H9 (cell line): ENCODE measurements around the gene RAB29. TPM values are rescaled to one million over a fixed set of nuclear protein-coding genes. Genes with fewer than 3 reads are reported as not detected.

Experiments used
- DNase-seq: peaks from one replicate; pipeline ENCODE4 v3.0.0-alpha.2; 2017
- H2AFZ ChIP-seq: one replicate; pipeline ENCODE4 v1.6.1; 2013; ENCODE audit warnings: mild to moderate bottlenecking, low read length, control low read depth, moderate library complexity
- H2AK5ac ChIP-seq: 2 replicates; pipeline ENCODE4 v1.6.1; 2013; ENCODE audit warnings: low read length, control low read depth, mixed read lengths; ENCODE audit not compliant: insufficient read length
- H2BK120ac ChIP-seq: one replicate; pipeline ENCODE4 v1.6.1; 2013; ENCODE audit warnings: low read depth, mild to moderate bottlenecking, low read length, control low read depth, inconsistent platforms; ENCODE audit not compliant: poor library complexity, severe bottlenecking
- H2BK12ac ChIP-seq: 2 replicates; pipeline ENCODE4 v1.6.1; 2013; ENCODE audit warnings: low read length, control low read depth, mixed read lengths, low read depth; ENCODE audit not compliant: insufficient read length
- H2BK15ac ChIP-seq: 2 replicates; pipeline ENCODE4 v1.6.1; 2013; ENCODE audit warnings: low read depth, low read length, control low read depth
- H2BK20ac ChIP-seq: one replicate; pipeline ENCODE4 v1.6.1; 2013; ENCODE audit warnings: low read depth, mild to moderate bottlenecking, low read length, control low read depth, inconsistent platforms; ENCODE audit not compliant: poor library complexity, severe bottlenecking
- H2BK5ac ChIP-seq: 2 replicates; pipeline ENCODE4 v1.6.1; 2013; ENCODE audit warnings: low read length, control low read depth, mixed read lengths; ENCODE audit not compliant: insufficient read length
- H3K14ac ChIP-seq: 2 replicates; pipeline ENCODE4 v1.6.1; 2013; ENCODE audit warnings: low read length, control low read depth; ENCODE audit not compliant: insufficient read depth
- H3K18ac ChIP-seq: 2 replicates; pipeline ENCODE4 v1.6.1; 2013; ENCODE audit warnings: low read depth, mild to moderate bottlenecking, mixed read lengths, low read length, control low read depth; ENCODE audit not compliant: insufficient read length
- H3K23ac ChIP-seq: 2 replicates; pipeline ENCODE4 v1.6.1; 2013; ENCODE audit warnings: low read length, control low read depth, mixed read lengths, low read depth; ENCODE audit not compliant: insufficient read length
- H3K23me2 ChIP-seq: 2 replicates; pipeline ENCODE4 v1.6.1; 2013; ENCODE audit warnings: low read depth, mild to moderate bottlenecking, mixed read lengths, low read length, control low read depth; ENCODE audit not compliant: insufficient read length, poor library complexity, severe bottlenecking
- H3K27ac ChIP-seq: 2 replicates; pipeline ENCODE4 v1.5.1; 2013; ENCODE audit warnings: low read length, control low read depth, mixed read lengths, low read depth; ENCODE audit not compliant: insufficient read length
- H3K27me3 ChIP-seq: 2 replicates; pipeline ENCODE4 v1.6.1; 2013; ENCODE audit warnings: low read length, control low read depth, inconsistent platforms; ENCODE audit not compliant: insufficient read depth
- H3K4ac ChIP-seq: 2 replicates; pipeline ENCODE4 v1.6.1; 2013; ENCODE audit warnings: low read depth, mild to moderate bottlenecking, control low read depth, inconsistent platforms, low read length, moderate library complexity
- H3K4me1 ChIP-seq: 2 replicates; pipeline ENCODE4 v1.6.1; 2013; ENCODE audit warnings: low read length, control low read depth, inconsistent platforms; ENCODE audit not compliant: insufficient read depth
- H3K4me2 ChIP-seq: 2 replicates; pipeline ENCODE4 v1.6.1; 2013; ENCODE audit warnings: low read length, control low read depth, mixed read lengths; ENCODE audit not compliant: insufficient read length, insufficient read depth
- H3K56ac ChIP-seq: 2 replicates; pipeline ENCODE4 v1.6.1; 2013; ENCODE audit warnings: low read depth, mild to moderate bottlenecking, mixed read lengths, low read length, control low read depth; ENCODE audit not compliant: insufficient read length
- H3K79me1 ChIP-seq: 2 replicates; pipeline ENCODE4 v1.6.1; 2013; ENCODE audit warnings: low read depth, mild to moderate bottlenecking, moderate library complexity, low read length, control low read depth, inconsistent platforms; ENCODE audit not compliant: insufficient read depth, poor library complexity, severe bottlenecking
- H3K79me2 ChIP-seq: 2 replicates; pipeline ENCODE4 v1.6.1; 2013; ENCODE audit warnings: low read length, control low read depth, inconsistent platforms; ENCODE audit not compliant: insufficient read depth
- H3K9ac ChIP-seq: 2 replicates; pipeline ENCODE4 v1.6.1; 2013; ENCODE audit warnings: low read length, control low read depth, mixed read lengths; ENCODE audit not compliant: insufficient read length; ENCODE audit errors: extremely low read depth
- H3K9me3 ChIP-seq: one replicate; pipeline ENCODE4 v1.6.1; 2013; ENCODE audit warnings: low read depth, low read length, inconsistent platforms; ENCODE audit not compliant: control insufficient read depth
- H3T11ph ChIP-seq: one replicate; pipeline ENCODE4 v1.6.1; 2013; ENCODE audit warnings: mild to moderate bottlenecking, low read length, control low read depth, inconsistent platforms
- H4K20me1 ChIP-seq: one replicate; pipeline ENCODE4 v1.6.1; 2013; ENCODE audit not compliant: control insufficient read depth, insufficient read length, insufficient read depth
- H4K5ac ChIP-seq: 2 replicates; pipeline ENCODE4 v1.6.1; 2013; ENCODE audit warnings: low read depth, mild to moderate bottlenecking, mixed read lengths, low read length, control low read depth; ENCODE audit not compliant: insufficient read length
- H4K8ac ChIP-seq: replicated peaks from 2 replicates; pipeline ENCODE4 v1.6.1; 2013; ENCODE audit warnings: low read length, control low read depth, mixed read lengths, low read depth; ENCODE audit not compliant: insufficient read length
- H4K91ac ChIP-seq: 2 replicates; pipeline ENCODE4 v1.6.1; 2013; ENCODE audit warnings: low read depth, mild to moderate bottlenecking, moderate library complexity, mixed read lengths, low read length, control low read depth; ENCODE audit not compliant: insufficient read length
- H3K27ac Mint-ChIP-seq, 3 experiments: 2 replicates in 2 of 3; 3 replicates in 1 of 3; pipeline ENCODE4 v1.8.0; 2020 to 2021; ENCODE audit warnings: mixed read lengths in 3 of 3, mild to moderate bottlenecking in 1 of 3, moderate library complexity in 1 of 3
- H3K27me3 Mint-ChIP-seq: 2 replicates; pipeline ENCODE4 v1.8.0; 2021; ENCODE audit warnings: low read depth, mild to moderate bottlenecking, moderate library complexity, mixed read lengths
- H3K36me3 Mint-ChIP-seq, 3 experiments: 2 replicates in 2 of 3; 3 replicates in 1 of 3; pipeline ENCODE4 v1.8.0; 2020 to 2021; ENCODE audit warnings: low read depth in 3 of 3, mixed read lengths in 3 of 3; ENCODE audit not compliant: insufficient read depth in 1 of 3
- H3K4me1 Mint-ChIP-seq, 2 experiments: 2 replicates each; pipeline ENCODE4 v1.8.0; 2020; ENCODE audit warnings: mixed read lengths in 2 of 2
- H3K4me3 Mint-ChIP-seq, 2 experiments: 2 replicates in 1 of 2; 3 replicates in 1 of 2; pipeline ENCODE4 v1.8.0; 2020 to 2021; ENCODE audit warnings: mild to moderate bottlenecking in 2 of 2, mixed read lengths in 2 of 2, moderate library complexity in 1 of 2
- H3K9me3 Mint-ChIP-seq, 2 experiments: 2 replicates in 1 of 2; 3 replicates in 1 of 2; pipeline ENCODE4 v1.8.0; 2020; ENCODE audit warnings: mild to moderate bottlenecking in 2 of 2, mixed read lengths in 2 of 2, moderate library complexity in 1 of 2
- WGBS: extraction: QIAGEN DNeasy Blood & Tissue Kit; methylation state at CpG from one replicate; pipeline ENCODE4 v1.1.7; 2013; ENCODE audit warnings: missing lambda C conversion rate, low lambda C conversion rate, mixed read lengths; ENCODE audit not compliant: insufficient read length; ENCODE audit errors: extremely low coverage; 5-methylcytosine and 5-hydroxymethylcytosine counted together
- total RNA-seq: library from RNA; stranded (reverse); gene quantifications from 2 replicates; pipeline ENCODE4 v1.2.1, GENCODE V29; 2021
- TF ChIP-seq, protein P1 (sequence below): fragments of 200-600 bp; sonication (generic); conservative IDR thresholded peaks from 3 replicates; pipeline ENCODE4 v1.8.0; 2021; ENCODE audit warnings: antibody characterized with exemption, mild to moderate bottlenecking

RAB29 gene
- total RNA-seq, 1 experiment from 2014 or later, result 4.2 TPM

DNA sequence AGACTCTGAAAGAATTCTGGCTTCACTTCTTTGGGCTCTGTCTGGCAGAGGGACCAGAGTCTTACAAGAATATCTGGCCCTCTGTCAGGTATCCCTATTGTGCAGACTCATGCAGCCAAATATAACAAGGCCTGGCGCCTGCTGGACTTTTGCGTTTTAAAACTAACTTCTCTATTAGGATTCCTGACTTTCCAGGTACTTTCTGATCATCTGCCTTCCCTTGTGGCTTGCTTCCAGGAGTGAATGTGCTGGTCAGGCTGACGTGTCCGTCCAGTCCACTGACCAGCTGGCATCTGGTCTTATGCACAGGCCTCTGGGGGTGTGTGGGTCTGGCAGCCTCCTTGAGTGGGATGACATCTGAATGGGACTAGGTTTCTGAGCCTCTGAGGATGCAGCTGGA is 8.6 kb upstream of the RAB29 start:
- Histone ChIP-seq H3K4me2 (no peak overlapping the region), H3K18ac (no peak overlapping the region), H2AK5ac (no peak overlapping the region), H2BK15ac (no peak overlapping the region), H2BK120ac (no peak overlapping the region), H3K4me1 (no peaks in the 10 kb centered on the region), H3K23ac (no peak overlapping the region), H3K27me3 (no peaks in the 10 kb centered on the region), H3K56ac (no peak overlapping the region), H4K8ac (no peak overlapping the region), H3K4ac (no peak overlapping the region), H4K20me1 (no peaks in the 10 kb centered on the region), H3K79me1 (no peaks in the 10 kb centered on the region), H3K27ac (no peak overlapping the region), H4K91ac (no peak overlapping the region), H3K9ac (no peak overlapping the region), H3K14ac (no peak overlapping the region), H2BK12ac (no peak overlapping the region), H2BK20ac (no peak overlapping the region), H2BK5ac (no peak overlapping the region), H3T11ph (no peak overlapping the region), H3K9me3 (no peaks in the 10 kb centered on the region), H3K79me2 (no peaks in the 10 kb centered on the region), H4K5ac (no peak overlapping the region), H3K23me2 (no peaks in the 10 kb centered on the region), H2AFZ (no peak overlapping the region)
- TF ChIP-seq, protein P1, sequence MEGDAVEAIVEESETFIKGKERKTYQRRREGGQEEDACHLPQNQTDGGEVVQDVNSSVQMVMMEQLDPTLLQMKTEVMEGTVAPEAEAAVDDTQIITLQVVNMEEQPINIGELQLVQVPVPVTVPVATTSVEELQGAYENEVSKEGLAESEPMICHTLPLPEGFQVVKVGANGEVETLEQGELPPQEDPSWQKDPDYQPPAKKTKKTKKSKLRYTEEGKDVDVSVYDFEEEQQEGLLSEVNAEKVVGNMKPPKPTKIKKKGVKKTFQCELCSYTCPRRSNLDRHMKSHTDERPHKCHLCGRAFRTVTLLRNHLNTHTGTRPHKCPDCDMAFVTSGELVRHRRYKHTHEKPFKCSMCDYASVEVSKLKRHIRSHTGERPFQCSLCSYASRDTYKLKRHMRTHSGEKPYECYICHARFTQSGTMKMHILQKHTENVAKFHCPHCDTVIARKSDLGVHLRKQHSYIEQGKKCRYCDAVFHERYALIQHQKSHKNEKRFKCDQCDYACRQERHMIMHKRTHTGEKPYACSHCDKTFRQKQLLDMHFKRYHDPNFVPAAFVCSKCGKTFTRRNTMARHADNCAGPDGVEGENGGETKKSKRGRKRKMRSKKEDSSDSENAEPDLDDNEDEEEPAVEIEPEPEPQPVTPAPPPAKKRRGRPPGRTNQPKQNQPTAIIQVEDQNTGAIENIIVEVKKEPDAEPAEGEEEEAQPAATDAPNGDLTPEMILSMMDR, result no peak
- Mint-ChIP-seq H3K27ac (no peak overlapping the region), H3K36me3 (no peaks in the 10 kb centered on the region), H3K4me1 (no peaks in the 10 kb centered on the region), H3K4me3 (no peak overlapping the region), H3K9me3 (no peaks in the 10 kb centered on the region), H3K27me3 (no peaks in the 10 kb centered on the region; the same call in 1 of the 2 replicates)
- DNase-seq, result no peak
- WGBS, result no CpG with 5 or more reads among the region's 4 CpGs
